ENCODE measurements around the gene GLIS2.
"Not testable (repeated sequence)": the region's sequence is repeated elsewhere in the genome, so short reads cannot be mapped to it uniquely, and the experiment has no call there.

Gene GLIS2

GRCh38 chr16:4321286-4322120 is 5.6 kb downstream of the GLIS2 start:
- DNase-seq = no peak

- DNase-seq = no peak
Measured at GRCh38 chr16:4322121-4323052, 6.5 kb downstream of the GLIS2 start.

GRCh38 chr16:4323071-4323844 is 7.4 kb downstream of the GLIS2 start:
- DNase-seq = no peak

- DNase-seq = no peak
Measured at GRCh38 chr16:4323845-4324488, 8.1 kb downstream of the GLIS2 start.

GRCh38 chr16:4324492-4325252 is 8.8 kb downstream of the GLIS2 start:
- no peak for DNase-seq

- no peak for DNase-seq
Measured at GRCh38 chr16:4325253-4325758, 9.4 kb downstream of the GLIS2 start.

GRCh38 chr16:4327386-4328045 is 11.6 kb downstream of the GLIS2 start:
- DNase-seq = no peak

GRCh38 chr16:4328046-4328781 is 12.3 kb downstream of the GLIS2 start:
- DNase-seq = peak; percentile 67 to 73

- DNase-seq = no peak
Measured at GRCh38 chr16:4328782-4329775, 13.2 kb downstream of the GLIS2 start.

GRCh38 chr16:4330277-4330874 is 14.5 kb downstream of the GLIS2 start:
- DNase-seq = peak; percentile 83

GRCh38 chr16:4332083-4332482 is 16.2 kb downstream of the GLIS2 start:
- DNase-seq = no peak

GRCh38 chr16:4332623-4333307 is 16.9 kb downstream of the GLIS2 start:
- no peak for DNase-seq

GRCh38 chr16:4333308-4333638 is 17.4 kb downstream of the GLIS2 start:
- no peak for DNase-seq

GRCh38 chr16:4333714-4334113 is 17.8 kb downstream of the GLIS2 start:
- DNase-seq = not testable (repeated sequence)

GRCh38 chr16:4334724-4335495 is 19.0 kb downstream of the GLIS2 start:
- no peak for DNase-seq

GRCh38 chr16:4336701-4337539 is 21.1 kb downstream of the GLIS2 start:
- DNase-seq = no peak
